SK-N-SH (cell line): ENCODE measurements around the gene PTPN2. TPM values are rescaled to one million over a fixed set of nuclear protein-coding genes. Genes with fewer than 3 reads are reported as not detected.

ENCODE experiments used
- CTCF ChIA-PET: fragments of 300-600, 350-600 bp; formaldehyde crosslinking; extraction: SDS; loops from one replicate; lab custom pipeline; 2021; lab: Yijun Ruan, JAX
- POLR2A ChIA-PET: fragments of 350-600 bp; sonication (Branson Sonifier 250); formaldehyde crosslinking; extraction: SDS; loops from one replicate; lab custom pipeline; 2020; ENCODE audit warnings: antibody characterized with exemption, inconsistent platforms; lab: Yijun Ruan, JAX
- DNase-seq: peaks from one replicate; pipeline ENCODE4 v3.0.0; 2012
- H2AFZ ChIP-seq: fragments of 200-600 bp; sonication (generic); 2 replicates; pipeline ENCODE4 v1.8.1; 2016; ENCODE audit warnings: antibody characterized with exemption, mild to moderate bottlenecking, low read depth
- H3F3A ChIP-seq: fragments of 200-600 bp; sonication (generic); replicated peaks from 2 replicates; pipeline ENCODE3; 2016; ENCODE audit warnings: antibody characterized with exemption, mild to moderate bottlenecking; ENCODE audit not compliant: insufficient read depth
- H3K27ac ChIP-seq, 2 experiments: fragments of 200-500 bp in 1 of 2; fragments of 200-600 bp in 1 of 2; sonication (Bioruptor generic) in 1 of 2; sonication (generic), shearing (Covaris generic) in 1 of 2; 2 replicates each; pipeline versions ENCODE4 v1.5.1 to v1.6.1; 2014 to 2016; ENCODE audit warnings: low read depth in 2 of 2, inconsistent platforms in 1 of 2, low read length in 1 of 2, mild to moderate bottlenecking in 1 of 2, mixed read lengths in 1 of 2
- H3K27me3 ChIP-seq: fragments of 200-600 bp; sonication (generic), shearing (Covaris generic); 2 replicates; pipeline ENCODE4 v1.6.1; 2016; ENCODE audit warnings: mixed run types; ENCODE audit not compliant: insufficient read depth
- H3K36me3 ChIP-seq, 2 experiments: fragments of 200-500 bp in 1 of 2; fragments of 200-600 bp in 1 of 2; sonication (Bioruptor generic) in 1 of 2; sonication (generic) in 1 of 2; replicated peaks in 1 of 2; 2 replicates each; pipeline versions ENCODE3 to v1.5.1; 2014 to 2016; ENCODE audit warnings: low read length in 1 of 2, mild to moderate bottlenecking in 1 of 2; ENCODE audit not compliant: insufficient read depth in 2 of 2, control insufficient read depth in 1 of 2
- H3K4me1 ChIP-seq, 2 experiments: fragments of 200-500 bp in 1 of 2; fragments of 200-600 bp in 1 of 2; sonication (Bioruptor generic) in 1 of 2; sonication (generic), shearing (Covaris generic) in 1 of 2; 2 replicates each; pipeline versions ENCODE4 v1.5.1 to v1.6.1; 2014 to 2016; ENCODE audit warnings: low read depth in 1 of 2, low read length in 1 of 2, mixed run types in 1 of 2; ENCODE audit not compliant: insufficient read depth in 2 of 2, control insufficient read depth in 1 of 2
- H3K4me2 ChIP-seq: fragments of 200-600 bp; sonication (generic), shearing (Covaris generic); 2 replicates; pipeline ENCODE4 v1.6.1; 2017; ENCODE audit warnings: mixed run types
- H3K4me3 ChIP-seq, 2 experiments: fragments of 200-500 bp in 1 of 2; fragments of 200-600 bp in 1 of 2; sonication (Bioruptor generic) in 1 of 2; sonication (generic), shearing (Covaris generic) in 1 of 2; 2 replicates each; pipeline versions ENCODE4 v1.5.1 to v1.8.1; 2014 to 2016; ENCODE audit warnings: low read depth in 2 of 2, inconsistent platforms in 1 of 2, low read length in 1 of 2, mild to moderate bottlenecking in 1 of 2, mixed read lengths in 1 of 2, moderate library complexity in 1 of 2
- H3K79me2 ChIP-seq: fragments of 200-600 bp; sonication (generic); 2 replicates; pipeline ENCODE4 v1.8.1; 2017; ENCODE audit warnings: mild to moderate bottlenecking; ENCODE audit not compliant: insufficient read depth
- H3K9ac ChIP-seq: fragments of 200-600 bp; sonication (generic); 2 replicates; pipeline ENCODE4 v1.6.1; 2017; ENCODE audit warnings: mixed run types
- H3K9me2 ChIP-seq: fragments of 200-600 bp; sonication (generic); 2 replicates; pipeline ENCODE4 v1.6.1; 2017; ENCODE audit warnings: mixed run types
- H3K9me3 ChIP-seq: fragments of 200-600 bp; sonication (generic); 2 replicates; pipeline ENCODE4 v1.6.1; 2017; ENCODE audit warnings: mixed run types, mild to moderate bottlenecking, moderate library complexity
- H4K20me1 ChIP-seq: fragments of 200-600 bp; sonication (generic); 2 replicates; pipeline ENCODE4 v1.6.1; 2017; ENCODE audit warnings: mild to moderate bottlenecking, mixed run types; ENCODE audit not compliant: insufficient read depth
- CTCF ChIP-seq: fragments of 200-600 bp; sonication (generic); IDR thresholded peaks from 2 replicates; pipeline ENCODE4 v1.6.1; 2017; ENCODE audit warnings: antibody characterized with exemption, mild to moderate bottlenecking, moderate library complexity
- EZH2phosphoT487 ChIP-seq: fragments of 200-600 bp; sonication (generic); IDR thresholded peaks from 2 replicates; pipeline ENCODE4 v1.6.1; 2017; ENCODE audit warnings: low read depth, mixed run types, mild to moderate bottlenecking, antibody characterized with exemption, moderate library complexity, borderline replicate concordance
- FOXJ3 ChIP-seq: sonication (generic); formaldehyde crosslinking; IDR thresholded peaks from 2 replicates; pipeline ENCODE4 v1.5.1; 2020; ENCODE audit warnings: mild to moderate bottlenecking, missing genetic modification reagents
- FOXM1 ChIP-seq: IDR thresholded peaks from 2 replicates; pipeline ENCODE4 v1.4.0; 2012; ENCODE audit warnings: low read depth, mild to moderate bottlenecking
- JUND ChIP-seq: IDR thresholded peaks from 2 replicates; pipeline ENCODE4 v1.4.0; 2012
- MXI1 ChIP-seq: IDR thresholded peaks from 2 replicates; pipeline ENCODE4 v1.6.1; 2012; ENCODE audit warnings: mild to moderate bottlenecking, low read depth, low read length, improper control_type of control experiment
- NFIC ChIP-seq: IDR thresholded peaks from 2 replicates; pipeline ENCODE4 v1.4.0; 2012; ENCODE audit warnings: borderline replicate concordance
- PBX3 ChIP-seq: IDR thresholded peaks from 2 replicates; pipeline ENCODE4; 2012
- POLR2AphosphoS5 ChIP-seq: IDR thresholded peaks from 2 replicates; pipeline ENCODE4 v1.6.1; 2012; ENCODE audit warnings: low read depth, low read length
- REST ChIP-seq: IDR thresholded peaks from 2 replicates; pipeline ENCODE4 v1.6.1; 2012; ENCODE audit warnings: mild to moderate bottlenecking, low read depth, low read length, moderate library complexity
- RFX5 ChIP-seq: IDR thresholded peaks from 2 replicates; pipeline ENCODE4 v1.6.1; 2012; ENCODE audit warnings: mild to moderate bottlenecking, improper control_type of control experiment, low read length
- RXRA ChIP-seq: IDR thresholded peaks from 2 replicates; pipeline ENCODE4 v1.4.0; 2012; ENCODE audit warnings: low read depth, mild to moderate bottlenecking, borderline replicate concordance
- SIN3A ChIP-seq: IDR thresholded peaks from 2 replicates; pipeline ENCODE4 v1.6.1; 2012; ENCODE audit warnings: low read depth, mild to moderate bottlenecking, low read length, moderate library complexity, borderline replicate concordance
- TCF12 ChIP-seq: IDR thresholded peaks from 2 replicates; pipeline ENCODE4 v1.4.0; 2012
- ZBTB33 ChIP-seq: IDR thresholded peaks from 2 replicates; pipeline ENCODE4 v1.4.0; 2012; ENCODE audit warnings: low read depth, borderline replicate concordance
- WGBS: methylation state at CpG from one replicate; pipeline ENCODE4 v1.1.6; 2017; ENCODE audit warnings: low lambda C conversion rate; 5-methylcytosine and 5-hydroxymethylcytosine counted together
- polyA plus RNA-seq, 3 experiments: library from polyadenylated mRNA; depleted of rRNA; stranded (reverse); fragments of >200 nt; gene quantifications; 2 replicates each; pipeline ENCODE4 v1.2.3, GENCODE V29; 2012

Gene PTPN2
- polyA plus RNA-seq, 1 of the 3 experiments (the other 2 are of a cell fraction): 11.2 TPM

GRCh38 chr18:12828116-12829051 lies 55.7 kb downstream of the PTPN2 start:
- ChIA-PET CTCF (no interaction called here), POLR2A (no interaction called here)
- no peak for TF ChIP-seq FOXM1
- TF ChIP-seq REST: no peak
- TF ChIP-seq PBX3: no peak
- TF ChIP-seq POLR2AphosphoS5: no peak
- no peak for TF ChIP-seq TCF12
- no peak for TF ChIP-seq CTCF
- TF ChIP-seq RXRA: no peak
- no peak for TF ChIP-seq JUND
- no peak for TF ChIP-seq EZH2phosphoT487
- TF ChIP-seq MXI1: no peak
- TF ChIP-seq ZBTB33: no peak
- TF ChIP-seq NFIC: no peak
- no peak for TF ChIP-seq RFX5
- no peak for TF ChIP-seq SIN3A
- no peak for TF ChIP-seq FOXJ3
- no peak overlapping the region for H3K9ac ChIP-seq
- H2AFZ ChIP-seq: no peak overlapping the region
- no peak overlapping the region for H3K4me2 ChIP-seq
- H3K79me2 ChIP-seq: no peaks in the 10 kb centered on the region
- H3K4me3 ChIP-seq: no peak overlapping the region
- DNase-seq: no peak
- H3K9me2 ChIP-seq: no peaks in the 10 kb centered on the region
- H3K36me3 ChIP-seq: peaks cover 6 to 31% of the 10 kb centered on the region in 2 experiments
- H3K9me3 ChIP-seq: 0 out of 2 replicates have a peak, but pooled peaks cover 6% of the 10 kb centered on the region
- H3K4me1 ChIP-seq: no peaks in the 10 kb centered on the region
- no peaks in the 10 kb centered on the region for H4K20me1 ChIP-seq
- WGBS: 98% methylated on average over 3 of the region's 4 CpGs
- H3K27ac ChIP-seq: no peak overlapping the region
- no peaks in the 10 kb centered on the region for H3K27me3 ChIP-seq
- peaks cover 6% of the 10 kb centered on the region for H3F3A ChIP-seq
